Right cardiac atrium (tissue), 5 donors: ENCODE results near the gene CCDC198. TPM values are rescaled to one million over a fixed set of nuclear protein-coding genes. Genes with fewer than 3 reads are reported as not detected.

Experiments used
- ATAC-seq, 2 donors: fragments of 200-7000 bp; cut with Tn5 transposase; one replicate each; pipeline versions ENCODE4 v1.8.0 to v1.9.1; 2020; ENCODE audit warnings: moderate library complexity in 2 of 2, mild to moderate bottlenecking in 1 of 2
- DNase-seq, 3 donors: peaks; one replicate each; pipeline ENCODE4 v3.0.0-alpha.2; 2020
- H3K27ac ChIP-seq: one replicate; pipeline ENCODE4 v1.5.1; 2013; ENCODE audit warnings: mild to moderate bottlenecking, low read length, control low read depth, moderate library complexity
- H3K27me3 ChIP-seq: one replicate; pipeline ENCODE4 v1.6.1; 2013; ENCODE audit not compliant: control insufficient read depth, insufficient read depth
- H3K4me1 ChIP-seq: one replicate; pipeline ENCODE4 v1.6.1; 2013; ENCODE audit warnings: low read length; ENCODE audit not compliant: control insufficient read depth, insufficient read depth
- H3K4me3 ChIP-seq: one replicate; pipeline ENCODE4 v1.5.1; 2013; ENCODE audit warnings: low read length, control low read depth
- H3K9me3 ChIP-seq: one replicate; pipeline ENCODE4 v1.6.1; 2013; ENCODE audit warnings: low read length; ENCODE audit not compliant: control insufficient read depth
- WGBS: extraction: QIAGEN DNeasy Blood & Tissue Kit; methylation state at CpG from one replicate; pipeline ENCODE4 v1.1.7; 2013; 5-methylcytosine and 5-hydroxymethylcytosine counted together
- intact Hi-C, 4 donors: fragments of 100-400 bp; cut with DNase I; formaldehyde crosslinking; loops; one replicate each; pipeline versions ENCODE4 v1.11.0 to v1.14.0; 2022 to 2023
- long read RNA-seq, 4 donors: library from polyadenylated mRNA; unstranded; transcript quantifications; one replicate each; pipeline ENCODE4 v2.0.0, GENCODE V29; 2020 to 2021
- polyA plus RNA-seq: library from polyadenylated mRNA; stranded (reverse); fragments of 200-250 nt; gene quantifications from one replicate; pipeline ENCODE4 v1.2.3, GENCODE V29; 2013
- total RNA-seq, 4 donors: library from RNA; stranded (reverse); fragmentation: NEBNext Ultra II Directional; extraction: Animal tissue kit (Norgen Biotek cat#: 25700); gene quantifications; one replicate each; pipeline ENCODE4 v1.2.1, GENCODE V29; 2021
- donor health status: healthy with polysubstance abuse.
- donor health status: DM: no; HTN: yes; CAD: no.
- donor health status: DM: no; HTN: no; CAD: no.
- donor health status: DM: no; HTN: yes; CAD: no; lungs with severe emphysema.
- donor health status: DM: yes; HTN: yes; CAD: no.

Gene CCDC198, protein sequence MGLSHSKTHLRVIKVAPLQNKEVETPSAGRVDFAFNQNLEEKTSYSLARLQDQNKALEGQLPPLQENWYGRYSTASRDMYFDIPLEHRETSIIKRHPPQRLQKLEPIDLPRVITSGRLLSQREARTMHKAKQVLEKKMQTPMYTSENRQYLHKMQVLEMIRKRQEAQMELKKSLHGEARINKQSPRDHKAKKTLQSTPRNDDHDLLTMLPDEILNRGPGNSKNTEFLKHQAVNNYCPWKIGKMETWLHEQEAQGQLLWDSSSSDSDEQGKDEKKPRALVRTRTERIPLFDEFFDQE
- total RNA-seq (not detected), polyA plus RNA-seq (not detected)
- long read RNA-seq, donor 1 = 0 reads
- long read RNA-seq, donor 2 = 0 reads
- long read RNA-seq, donor 3 = 0 reads
- long read RNA-seq, donor 4 = 0 reads

GRCh38 chr14:57493467-57494181 lies at the start of gene CCDC198:
Gene CCDC198 (minus strand): TSS chr14:57493857. CDS start chr14:57493715, 142 bp downstream.
- no peaks in the 10 kb centered on the region for H3K4me1 ChIP-seq
- H3K4me3 ChIP-seq = no peak within 1 kb of the TSS
- intact Hi-C loops = loop anchor here in 1 of 4 donors (5.0 kb wide), 1 partner anchor 579 kb away; no protein-coding TSS in a partner anchor
- DNase-seq (no peak), ATAC-seq (no peak)
- H3K27me3 ChIP-seq = no peaks in the 10 kb centered on the region
- H3K9me3 ChIP-seq = no peaks in the 10 kb centered on the region
- 48% methylated on average over 6 of the region's 6 CpGs for WGBS
- no peak within 1 kb of the TSS for H3K27ac ChIP-seq

DNA sequence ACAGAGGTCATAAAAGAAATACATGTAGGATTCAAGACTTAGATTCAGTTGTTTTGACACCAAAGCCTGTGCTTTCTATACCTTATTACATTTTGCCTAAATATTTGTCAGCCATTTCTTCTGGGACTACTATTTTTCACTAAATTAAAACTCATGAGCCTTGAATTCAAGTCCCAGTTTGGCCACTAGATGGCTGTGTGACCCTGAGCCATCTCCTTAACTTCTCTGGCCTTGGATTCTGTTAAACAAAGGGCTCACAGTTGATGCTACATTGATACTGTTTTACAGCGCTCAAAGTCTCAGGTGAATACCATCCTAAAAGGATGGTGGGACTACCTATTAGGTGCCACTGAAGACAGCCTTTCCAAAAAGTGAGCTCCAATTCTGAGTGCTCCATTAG lies 39.6 kb upstream of the CCDC198 start:
- Histone ChIP-seq H3K27me3 (no peaks in the 10 kb centered on the region), H3K4me3 (no peak overlapping the region), H3K27ac (no peak overlapping the region), H3K4me1 (no peaks in the 10 kb centered on the region), H3K9me3 (no peaks in the 10 kb centered on the region)
- ATAC-seq (no peak), DNase-seq (no peak)
- intact Hi-C loops = no loop called here
- 71% methylated on average over 1 of the region's 1 CpG for WGBS

- no peaks in the 10 kb centered on the region for H3K9me3 ChIP-seq
- ATAC-seq = no peak
- intact Hi-C loops = no loop called here
- H3K4me3 ChIP-seq = no peak overlapping the region
- H3K27ac ChIP-seq = no peak overlapping the region
- no peaks in the 10 kb centered on the region for H3K4me1 ChIP-seq
- no peak for DNase-seq
- no peaks in the 10 kb centered on the region for H3K27me3 ChIP-seq
Observed at GRCh38 chr14:57530571-57530970, 36.9 kb upstream of the CCDC198 start.

DNA sequence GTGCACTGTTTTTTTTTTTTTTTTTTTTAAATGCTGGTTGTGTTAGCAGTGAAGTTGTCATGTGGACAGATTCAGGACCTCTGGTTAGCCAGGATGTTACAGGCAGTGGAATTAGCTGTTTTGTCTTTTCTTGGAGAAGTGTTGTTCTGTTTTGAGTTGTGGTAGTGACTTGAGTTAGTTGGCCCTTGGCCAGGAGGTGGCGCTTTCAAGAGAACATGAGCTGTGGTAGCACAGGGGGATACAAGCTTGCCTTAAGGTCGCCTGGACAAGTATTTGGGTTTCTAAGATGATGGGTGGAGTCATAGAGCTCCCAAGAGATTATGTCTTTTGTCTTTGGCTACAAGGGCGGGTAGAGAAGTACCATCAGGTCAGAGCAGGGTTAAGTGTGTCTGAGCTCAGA lies 33.3 kb upstream of the CCDC198 start:
- intact Hi-C loops = no loop called here
- Histone ChIP-seq H3K27ac (no peak overlapping the region), H3K4me3 (no peak overlapping the region), H3K27me3 (no peaks in the 10 kb centered on the region), H3K9me3 (no peaks in the 10 kb centered on the region), H3K4me1 (no peaks in the 10 kb centered on the region)
- 42% methylated on average over 3 of the region's 3 CpGs for WGBS
- no peak for DNase-seq
- ATAC-seq = no peak

GRCh38 chr14:57519043-57519442 lies 25.4 kb upstream of the CCDC198 start:
- Histone ChIP-seq H3K9me3 (no peaks in the 10 kb centered on the region), H3K27ac (no peak overlapping the region), H3K4me1 (no peaks in the 10 kb centered on the region), H3K27me3 (no peaks in the 10 kb centered on the region), H3K4me3 (no peak overlapping the region)
- intact Hi-C loops = no loop called here
- DNase-seq (no peak), ATAC-seq (no peak)

GRCh38 chr14:57512220-57512619 lies 18.6 kb upstream of the CCDC198 start:
- Histone ChIP-seq H3K4me1 (no peaks in the 10 kb centered on the region), H3K27me3 (no peaks in the 10 kb centered on the region), H3K9me3 (no peaks in the 10 kb centered on the region), H3K4me3 (no peak overlapping the region), H3K27ac (no peak overlapping the region)
- no peak for ATAC-seq
- no peak for DNase-seq
- WGBS = 44% methylated on average over 3 of the region's 3 CpGs
- intact Hi-C loops = no loop called here

DNA sequence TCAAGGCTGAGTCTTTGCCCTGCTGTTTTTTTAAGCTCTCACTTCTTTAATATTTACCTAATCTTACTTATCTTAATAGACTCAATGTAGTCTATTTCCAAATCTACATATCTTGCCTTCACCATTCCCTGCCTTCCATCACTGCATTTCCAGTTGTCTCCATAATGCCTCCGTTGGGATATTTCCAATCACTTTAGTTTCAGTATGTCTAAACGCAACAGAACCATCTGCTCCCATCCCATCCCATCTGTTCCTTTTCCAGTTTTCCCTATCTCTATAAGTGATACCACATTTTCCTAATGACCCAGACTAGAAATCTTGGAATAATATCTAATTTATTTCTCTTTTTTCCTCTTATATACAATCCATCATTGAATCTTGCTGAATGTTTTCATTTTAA lies 15.1 kb upstream of the CCDC198 start:
- intact Hi-C loops = no loop called here
- 78% methylated on average over 2 of the region's 2 CpGs for WGBS
- Histone ChIP-seq H3K4me3 (no peak overlapping the region), H3K27me3 (no peaks in the 10 kb centered on the region), H3K9me3 (no peaks in the 10 kb centered on the region), H3K27ac (no peak overlapping the region), H3K4me1 (no peaks in the 10 kb centered on the region)
- DNase-seq (no peak), ATAC-seq (no peak)

GRCh38 chr14:57502586-57503254 lies 9.1 kb upstream of the CCDC198 start:
- Histone ChIP-seq H3K4me1 (no peaks in the 10 kb centered on the region), H3K4me3 (no peak overlapping the region), H3K27ac (no peak overlapping the region), H3K9me3 (no peaks in the 10 kb centered on the region), H3K27me3 (no peaks in the 10 kb centered on the region)
- DNase-seq (peak; percentile 30 to 80 (median 63)), ATAC-seq (peak; percentile 20 to 47)
- intact Hi-C loops = no loop called here
- 70% methylated on average over 8 of the region's 8 CpGs for WGBS

- ATAC-seq = no peak
- WGBS = 57% methylated on average over 2 of the region's 2 CpGs
Observed at GRCh38 chr14:57501039-57501557, 7.4 kb upstream of the CCDC198 start.

GRCh38 chr14:57498659-57499058 lies 5.0 kb upstream of the CCDC198 start:
- Histone ChIP-seq H3K4me1 (no peaks in the 10 kb centered on the region), H3K4me3 (no peak overlapping the region), H3K9me3 (no peaks in the 10 kb centered on the region), H3K27ac (no peak overlapping the region), H3K27me3 (no peaks in the 10 kb centered on the region)
- ATAC-seq (peak in 1 of 2 donors; percentile 51), DNase-seq (no peak)
- intact Hi-C loops = no loop called here

More at GRCh38 chr14:57501039-57501557, 7.4 kb upstream of the CCDC198 start:
- H3K27me3 ChIP-seq = no peaks in the 10 kb centered on the region
- no peak overlapping the region for H3K27ac ChIP-seq
- H3K9me3 ChIP-seq = no peaks in the 10 kb centered on the region
- H3K4me1 ChIP-seq = no peaks in the 10 kb centered on the region
- intact Hi-C loops = no loop called here
- DNase-seq = no peak
- H3K4me3 ChIP-seq = no peak overlapping the region

DNA sequence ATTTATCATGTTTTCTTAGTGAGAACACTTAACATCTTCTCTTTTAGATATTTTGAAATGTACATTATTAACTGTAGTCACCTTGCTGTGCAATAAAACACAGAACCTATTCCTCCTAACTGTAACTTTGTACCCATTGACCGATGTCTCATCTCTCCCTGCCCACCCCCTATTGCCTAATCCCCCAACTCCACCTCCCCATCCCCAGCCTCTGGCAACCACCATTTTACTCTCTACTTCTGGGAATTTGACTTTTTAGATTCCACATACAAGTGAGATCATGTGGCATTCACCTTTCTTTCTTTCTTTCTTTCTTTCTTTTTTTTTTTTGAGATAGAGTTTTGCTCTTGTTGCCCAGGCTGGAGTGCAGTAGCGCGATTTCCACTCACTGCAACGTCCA lies 4.4 kb upstream of the CCDC198 start:
- Histone ChIP-seq H3K27ac (no peak overlapping the region), H3K4me3 (no peak overlapping the region), H3K27me3 (no peaks in the 10 kb centered on the region), H3K4me1 (no peaks in the 10 kb centered on the region), H3K9me3 (no peaks in the 10 kb centered on the region)
- no peak for ATAC-seq
- WGBS = 91% methylated on average over 4 of the region's 4 CpGs
- intact Hi-C loops = no loop called here
- DNase-seq = no peak
